ENCODE results near the gene TTC39A. TPM values are rescaled to one million over a fixed set of nuclear protein-coding genes. Genes with fewer than 3 reads are reported as not detected.

The TTC39A gene
- total and polyA plus RNA-seq, 12 donors, result 4.7 to 44.8 (median 15.7) TPM

- H3K36me3 ChIP-seq (replicated peaks in 1 of 2), result no peaks in the 10 kb centered on the region
- intact Hi-C loops (cut with DNase I), result no loop called here
- peaks cover 0 to 4% of the 10 kb centered on the region in 2 donors for H3K4me1 ChIP-seq (replicated peaks in 1 of 2)
- no peak overlapping the region for H3K4me3 ChIP-seq
- TF ChIP-seq POLR2A (IDR thresholded peaks at IDR 0.05), result no peak
- TF ChIP-seq CTCF (IDR thresholded peaks at IDR 0.05), result no peak
- 78 to 97% (median 85%) methylated on average over 4 to 6 of the region's 6 CpGs for WGBS, 4 donors
- H3K27me3 ChIP-seq, result no peaks in the 10 kb centered on the region
- DNase-seq, result no peak
- peak overlapping the region in 1 of 5 donors; percentile 26 for H3K27ac ChIP-seq
- no peaks in the 10 kb centered on the region for H3K9me3 ChIP-seq (replicated peaks in 1 of 3)
Observed at GRCh38 chr1:51303315-51303714, 27.0 kb downstream of the TTC39A start.

GRCh38 chr1:51302746-51303145 lies 27.6 kb downstream of the TTC39A start:
- TF ChIP-seq CTCF (IDR thresholded peaks at IDR 0.05) (no peak), POLR2A (IDR thresholded peaks at IDR 0.05) (no peak)
- 72 to 94% (median 83%) methylated on average over 2 to 7 of the region's 7 CpGs for WGBS, 4 donors
- Histone ChIP-seq H3K36me3 (replicated peaks in 1 of 2) (no peaks in the 10 kb centered on the region), H3K9me3 (replicated peaks in 1 of 3) (no peaks in the 10 kb centered on the region), H3K4me1 (replicated peaks in 1 of 2) (peaks cover 0 to 4% of the 10 kb centered on the region in 2 donors), H3K27me3 (no peaks in the 10 kb centered on the region), H3K4me3 (no peak overlapping the region), H3K27ac (no peak overlapping the region)
- intact Hi-C loops (cut with DNase I), result no loop called here
- DNase-seq, result no peak

- Histone ChIP-seq H3K9me3 (replicated peaks in 1 of 3) (no peaks in the 10 kb centered on the region), H3K27ac (no peak overlapping the region), H3K36me3 (replicated peaks in 1 of 2) (no peaks in the 10 kb centered on the region), H3K4me3 (no peak overlapping the region), H3K27me3 (no peaks in the 10 kb centered on the region), H3K4me1 (replicated peaks in 1 of 2) (peaks cover 0 to 4% of the 10 kb centered on the region in 2 donors)
- 68 to 89% (median 85%) methylated on average over 5 to 10 of the region's 10 CpGs for WGBS, 4 donors
- DNase-seq, result no peak
- intact Hi-C loops (cut with DNase I), result no loop called here
- no peak for TF ChIP-seq POLR2A (IDR thresholded peaks at IDR 0.05)
- TF ChIP-seq CTCF (IDR thresholded peaks at IDR 0.05), result no peak
Observed at GRCh38 chr1:51302270-51302669, 28.1 kb downstream of the TTC39A start.

GRCh38 chr1:51301844-51302162 lies 28.6 kb downstream of the TTC39A start:
- intact Hi-C loops (cut with DNase I), result no loop called here
- Histone ChIP-seq H3K27ac (no peak overlapping the region), H3K9me3 (replicated peaks in 1 of 3) (no peaks in the 10 kb centered on the region), H3K27me3 (no peaks in the 10 kb centered on the region), H3K4me3 (no peak overlapping the region), H3K4me1 (replicated peaks in 1 of 2) (peaks cover 0 to 4% of the 10 kb centered on the region in 2 donors), H3K36me3 (replicated peaks in 1 of 2) (no peaks in the 10 kb centered on the region)
- no peak for TF ChIP-seq POLR2A (IDR thresholded peaks at IDR 0.05)
- TF ChIP-seq CTCF (IDR thresholded peaks at IDR 0.05), result no peak
- WGBS, 4 donors, result 75 to 87% (median 84%) methylated on average over 3 of the region's 3 CpGs
- no peak for DNase-seq

All from adrenal gland (tissue), 12 donors.